GM12878 (cell line): ENCODE data around the gene NRTN. TPM values are rescaled to one million over a fixed set of nuclear protein-coding genes. Genes with fewer than 3 reads are reported as not detected.
A peak's percentile ranks its signal among the peaks of the same experiment; 100 is the strongest.

Source experiments
- ATAC-seq: fragments of 200-7000 bp; cut with Tn5 transposase; 3 replicates; pipeline ENCODE4 v1.9.1; 2020; ENCODE audit warnings: mild to moderate bottlenecking, moderate library complexity
- Bru-seq: library from RNA; stranded (reverse); fragments of 400-500 nt; gene quantifications from one replicate; lab custom pipeline; 2021; lab: Mats Ljungman, UMichigan
- BruChase-seq, 2 experiments: library from RNA; stranded (reverse); fragments of 400-500 nt; gene quantifications; one replicate each; lab custom pipeline; 2021; lab: Mats Ljungman, UMichigan
- BruUV-seq: library from RNA; stranded (reverse); fragments of 400-500 nt; replicated peaks from 2 replicates; lab custom pipeline; 2021; lab: Mats Ljungman, UMichigan
- CTCF ChIA-PET: fragments of 300-600 bp; sonication (Branson Sonifier 250); formaldehyde crosslinking; extraction: SDS; loops from one replicate; lab custom pipeline; 2021; ENCODE audit warnings: inconsistent platforms; lab: Yijun Ruan, JAX
- POLR2A ChIA-PET: fragments of 350-600 bp; formaldehyde crosslinking; extraction: SDS; loops from one replicate; lab custom pipeline; 2021; ENCODE audit warnings: inconsistent platforms; lab: Charles Lee
- RAD21 ChIA-PET: fragments of 300-600 bp; sonication (Branson Sonifier 250); formaldehyde crosslinking; loops from one replicate; lab custom pipeline; 2023; ENCODE audit warnings: antibody characterized with exemption; ENCODE audit not compliant: unreplicated experiment; lab: Charles Lee
- SMC1A ChIA-PET: fragments of 300-600 bp; sonication (Branson Sonifier 250); formaldehyde crosslinking; loops from one replicate; lab custom pipeline; 2023; ENCODE audit not compliant: unreplicated experiment, uncharacterized antibody; lab: Charles Lee
- DNase-seq: peaks from one replicate; pipeline ENCODE4 v3.0.0-alpha.2; 2011; ENCODE audit warnings: low read depth, low spot score
- FAIRE-seq: peaks from 3 replicates; lab custom pipeline; 2011; peaks lifted over from hg19 to GRCh38; lab: Jason Lieb, UNC
- H2AFZ ChIP-seq: 2 replicates; pipeline ENCODE4 v1.6.0; 2011; ENCODE audit warnings: low read depth, low read length, control low read depth; ENCODE audit not compliant: control insufficient read depth
- H3K27ac ChIP-seq: 2 replicates; pipeline ENCODE4 v1.5.1; 2011; ENCODE audit warnings: control low read depth; ENCODE audit not compliant: control insufficient read depth, insufficient read depth
- H3K27me3 ChIP-seq, 2 experiments: replicated peaks in 1 of 2; 2 replicates each; pipeline versions ENCODE4 v1.6.0 to v1.6.1; 2011; ENCODE audit warnings: low read length in 1 of 2; ENCODE audit not compliant: control insufficient read depth in 2 of 2, insufficient read depth in 2 of 2
- H3K36me3 ChIP-seq, 2 experiments: 2 replicates each; pipeline ENCODE4 v1.5.1; 2011; ENCODE audit warnings: low read length in 1 of 2; ENCODE audit not compliant: control insufficient read depth in 2 of 2, insufficient read depth in 2 of 2
- H3K4me1 ChIP-seq: 2 replicates; pipeline ENCODE4 v1.6.1; 2011; ENCODE audit warnings: mild to moderate bottlenecking, low read length, moderate library complexity, mixed read lengths; ENCODE audit not compliant: control insufficient read depth, insufficient read depth
- H3K4me2 ChIP-seq: 2 replicates; pipeline ENCODE4 v1.6.0; 2011; ENCODE audit warnings: control low read depth; ENCODE audit not compliant: control insufficient read depth, insufficient read depth
- H3K4me3 ChIP-seq: fragments of 200-600 bp; sonication (generic); 2 replicates; pipeline ENCODE4 v1.5.1; 2016
- H3K79me2 ChIP-seq: 2 replicates; pipeline ENCODE4 v1.6.0; 2011; ENCODE audit warnings: low read length; ENCODE audit not compliant: control insufficient read depth, insufficient read depth
- H3K9ac ChIP-seq: 2 replicates; pipeline ENCODE4 v1.8.0; 2011; ENCODE audit warnings: low read length, control low read depth, mixed read lengths; ENCODE audit not compliant: control insufficient read depth, insufficient read depth
- H3K9me3 ChIP-seq: replicated peaks from 3 replicates; pipeline ENCODE4 v1.5.1; 2011; ENCODE audit warnings: mild to moderate bottlenecking, low read length; ENCODE audit not compliant: control insufficient read depth, insufficient read depth
- H4K20me1 ChIP-seq: 2 replicates; pipeline ENCODE4 v1.6.0; 2011; ENCODE audit not compliant: control insufficient read depth, insufficient read depth
- EGR1 ChIP-seq, 2 experiments: IDR thresholded peaks; 1 replicate in 1 of 2; 2 replicates in 1 of 2; pipeline ENCODE4 v1.6.1; 2011 to 2012; ENCODE audit warnings: low read depth in 2 of 2, low read length in 2 of 2, borderline replicate concordance in 1 of 2, mild to moderate bottlenecking in 1 of 2, moderate library complexity in 1 of 2
- EZH2 ChIP-seq: IDR thresholded peaks from 2 replicates; pipeline ENCODE4 v1.6.1; 2012; ENCODE audit warnings: low read depth, mild to moderate bottlenecking, control low read depth, inconsistent platforms, low read length, borderline replicate concordance; ENCODE audit not compliant: control insufficient read depth
- NFYA ChIP-seq: IDR thresholded peaks from 2 replicates; pipeline ENCODE4 v1.6.1; 2011; ENCODE audit warnings: low read depth, mild to moderate bottlenecking, low read length, improper control_type of control experiment, borderline replicate concordance
- NKRF ChIP-seq: fragments of 450-650 bp; conservative IDR thresholded peaks from 2 replicates; pipeline ENCODE4 v1.6.1; 2017; ENCODE audit warnings: mild to moderate bottlenecking, moderate library complexity
- WGBS: methylation state at CpG from one replicate; pipeline ENCODE4 v1.1.6; 2016; ENCODE audit warnings: low lambda C conversion rate; ENCODE audit not compliant: insufficient replicate concordance, insufficient coverage; ENCODE audit errors: missing lambda C conversion rate; 5-methylcytosine and 5-hydroxymethylcytosine counted together
- in situ Hi-C: fragments of 300-500 bp; cut with MboI; formaldehyde crosslinking; loops from 9 replicates; pipeline ENCODE4 v1.14.3; 2018; ENCODE audit warnings: mixed read lengths
- intact Hi-C: fragments of 100-400 bp; cut with micrococcal nuclease; formaldehyde crosslinking; loops from one replicate; pipeline ENCODE4 v1.14.2; 2022; ENCODE audit not compliant: unreplicated experiment
- long read RNA-seq, 2 experiments: library from polyadenylated mRNA; unstranded; transcript quantifications; one replicate each; pipeline ENCODE4 v2.0.0, GENCODE V29; 2019 to 2020
- polyA minus RNA-seq, 3 experiments: library from RNA; depleted of rRNA, polyadenylated mRNA; stranded (reverse); fragments of >200 nt; gene quantifications; 2 replicates each; pipeline ENCODE4 v1.2.3, GENCODE V29; 2011
- polyA plus RNA-seq, 11 experiments: library from polyadenylated mRNA; depleted of rRNA in 4 of 11; unstranded in 6 of 11; stranded (reverse) in 5 of 11; fragments of >200 nt; fragmentation: Nextera tagmentation in 4 of 11; fragmentation: Illumina TruSeq in 1 of 11; extraction: Ambion mirVana in 4 of 11; extraction: Trizol in 1 of 11; gene quantifications; 1 replicate in 1 of 11; 2 replicates in 10 of 11; pipeline versions ENCODE4 v1.2.1 to v1.2.3, GENCODE V29; 2011 to 2016; ENCODE audit warnings: inconsistent platforms in 2 of 11, missing spikeins in 2 of 11, low read depth in 1 of 11
- total RNA-seq, 4 experiments: library from RNA; depleted of rRNA in 3 of 4; stranded (reverse); fragments of >200 nt in 3 of 4; fragmentation: Illumina TruSeq in 1 of 4; extraction: Trizol in 1 of 4; gene quantifications; 2 replicates each; pipeline versions ENCODE4 v1.2.1 to v1.2.3, GENCODE V29; 2013 to 2021

The NRTN gene, protein sequence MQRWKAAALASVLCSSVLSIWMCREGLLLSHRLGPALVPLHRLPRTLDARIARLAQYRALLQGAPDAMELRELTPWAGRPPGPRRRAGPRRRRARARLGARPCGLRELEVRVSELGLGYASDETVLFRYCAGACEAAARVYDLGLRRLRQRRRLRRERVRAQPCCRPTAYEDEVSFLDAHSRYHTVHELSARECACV
- total RNA-seq (2013; cell fraction: nucleolus; rRNA removed) = not detected in 2 replicates
- total RNA-seq (2014; rRNA removed) (not detected in 2 replicates), total RNA-seq (2014; rRNA removed; fragmentation: Illumina TruSeq; extraction: Trizol) (not detected in 2 replicates), total RNA-seq (2021) (not detected in 2 replicates), polyA plus RNA-seq (2011; rRNA removed) (not detected in 2 replicates), polyA plus RNA-seq (2014; fragmentation: Illumina TruSeq; extraction: Trizol) (not detected in 2 replicates), polyA plus RNA-seq (2014; fragmentation: Nextera tagmentation; extraction: Ambion mirVana) (not detected), polyA plus RNA-seq (2014; rRNA removed) (0.28 TPM in 1 of 2 replicates, not detected in the other), polyA plus RNA-seq (2016; fragmentation: Nextera tagmentation; extraction: Ambion mirVana) (not detected), polyA minus RNA-seq (2011; rRNA and poly(A)+ RNA removed) (not detected in 2 replicates), Bru-seq, nascent RNA (percentile 11 among the genes with signal in this experiment), BruChase-seq, experiment 1, labeled RNA remaining after a 6-hour chase (percentile 14 among the genes with signal in this experiment), BruChase-seq, experiment 2, labeled RNA remaining after a 2-hour chase (not detected)
- polyA plus RNA-seq (2011; ENCODE audit: low read depth) = not detected
- polyA plus RNA-seq (2011; cell fraction: cytosol; rRNA removed) = not detected in 2 replicates
- polyA plus RNA-seq (2011; cell fraction: nucleus; rRNA removed) = not detected in 2 replicates
- not detected in 2 replicates for polyA plus RNA-seq (2012)
- polyA minus RNA-seq (2011; cell fraction: cytosol; rRNA and poly(A)+ RNA removed) = not detected in 2 replicates
- polyA minus RNA-seq (2011; cell fraction: nucleus; rRNA and poly(A)+ RNA removed) = not detected in 2 replicates
- long read RNA-seq, experiment 1, partial matches to known transcripts = 0 of 1 reads
- long read RNA-seq, experiment 1, other reads (novel, unspliced or antisense) = 1 of 1 reads
- long read RNA-seq, experiment 2 = 0 reads

- H3K9ac ChIP-seq = no peak within 1 kb of the TSS
- peak; percentile 44 for ATAC-seq
- 10% methylated on average over 31 of the region's 107 CpGs for WGBS
- H2AFZ ChIP-seq = peak within 1 kb of the TSS; percentile 80; the same call in 1 of the 2 replicates
- RAD21 ChIA-PET = interaction anchor here (0.6 to 2.1 kb wide), 12 partner anchors 15 to 549 kb away, joined by 3 to 15 read pairs (median 6); partner anchors contain the start of genes NDUFA11 and VMAC
- no peaks in the 10 kb centered on the region; a peak in 2 of 4 replicates for H3K27me3 ChIP-seq
- H3K4me1 ChIP-seq = peaks cover 7% of the 10 kb centered on the region
- H3K4me2 ChIP-seq = peak within 1 kb of the TSS; percentile 97
- FAIRE-seq = no peak
- no peak within 1 kb of the TSS for H3K4me3 ChIP-seq
- no peaks in the 10 kb centered on the region for H3K79me2 ChIP-seq
- H4K20me1 ChIP-seq = no peaks in the 10 kb centered on the region
- H3K36me3 ChIP-seq = no peaks in the 10 kb centered on the region
- CTCF ChIA-PET = interaction anchor here (0.5 to 1.7 kb wide), 49 partner anchors 7 to 1238 kb away, joined by 3 to 45 read pairs (median 4); partner anchors contain the start of genes DUS3L, NDUFA11, RFX2 and RPL36
- in situ Hi-C loops = loop anchor here (5.0 kb wide), 1 partner anchor 218 kb away; no protein-coding TSS in a partner anchor
- H3K9me3 ChIP-seq = no peaks in the 10 kb centered on the region
- no peak for DNase-seq
- no peak for TF ChIP-seq EZH2
- TF ChIP-seq NKRF = no peak
- TF ChIP-seq EGR1 (IDR thresholded peaks at IDR 0.05; ENCODE audit: borderline replicate concordance in 1 of 2, low read depth in 2 of 2, low read length in 2 of 2) = peak in 1 of 2 experiments; percentile 34; a peak in 1 of 3 replicates
- no peak for TF ChIP-seq NFYA
- POLR2A ChIA-PET = interaction anchor here (1.3 to 1.4 kb wide), 2 partner anchors 14 to 99 kb away, joined by 4 to 7 read pairs; partner anchors contain the start of genes DUS3L and NDUFA11
- intact Hi-C loops = loop anchor here (2.0 to 10.0 kb wide), 2 partner anchors 80 to 220 kb away; no protein-coding TSS in a partner anchor
- H3K27ac ChIP-seq = no peak within 1 kb of the TSS
- BruUV-seq = no TSS peak
- SMC1A ChIA-PET = interaction anchor here (0.6 to 1.9 kb wide), 13 partner anchors 9 to 224 kb away, joined by 3 to 13 read pairs (median 3); partner anchors contain the start of genes NDUFA11 and VMAC
These were observed at the start of gene NRTN for GRCh38 chr19:5804516-5805461. TSS of gene NRTN (plus strand) at chr19:5805067. CDS start at chr19:5824166, 19,099 bp downstream.
